NCI-H2171 treated with DMSO at 0.1 percent for 48 hours (cell line): ENCODE measurements around the gene PYURF.
"Not testable (repeated sequence)": the region's sequence is repeated elsewhere in the genome, so short reads cannot be mapped to it uniquely, and the experiment has no call there.

Experiments
- DNase-seq: peaks from one replicate; lab custom pipeline; 2025; lab: John Stamatoyannopoulos, UW

Gene PYURF

GRCh38 chr4:88523325-88524129, at the start of gene PYURF:
PYURF (minus strand) TSS chr4:88523776; CDS start chr4:88523700, 76 bp downstream.
- peak; percentile 74 for DNase-seq

GRCh38 chr4:88570001-88570400, 46.4 kb upstream of the PYURF start:
- no peak for DNase-seq

GRCh38 chr4:88567591-88567990, 44.0 kb upstream of the PYURF start:
- DNase-seq = no peak

GRCh38 chr4:88549815-88550214, 26.2 kb upstream of the PYURF start:
- DNase-seq = no peak

GRCh38 chr4:88539322-88540068, 15.9 kb upstream of the PYURF start:
- DNase-seq = not testable (repeated sequence)

- DNase-seq = no peak
Observed at GRCh38 chr4:88537709-88538108, 14.1 kb upstream of the PYURF start.

GRCh38 chr4:88535090-88535755, 11.6 kb upstream of the PYURF start:
- DNase-seq = no peak

GRCh38 chr4:88533937-88534750, 10.6 kb upstream of the PYURF start:
- DNase-seq = no peak

GRCh38 chr4:88533088-88533790, 9.7 kb upstream of the PYURF start:
- DNase-seq = no peak

GRCh38 chr4:88531549-88531948, 8.0 kb upstream of the PYURF start:
- DNase-seq = no peak

GRCh38 chr4:88528861-88529260, 5.3 kb upstream of the PYURF start:
- DNase-seq = no peak

GRCh38 chr4:88527787-88528186, 4.2 kb upstream of the PYURF start:
- DNase-seq = no peak

- no peak for DNase-seq
Observed at GRCh38 chr4:88526221-88526815, 2.7 kb upstream of the PYURF start.

- DNase-seq = no peak
Observed at GRCh38 chr4:88524171-88524570, 595 bp upstream of the PYURF start.

- no peak for DNase-seq
Observed at GRCh38 chr4:88522702-88523324, 763 bp downstream of the PYURF start.

GRCh38 chr4:88518911-88519310, 4.7 kb downstream of the PYURF start:
- no peak for DNase-seq

GRCh38 chr4:88517825-88518224, 5.8 kb downstream of the PYURF start:
- DNase-seq = no peak

GRCh38 chr4:88516746-88517145, 6.8 kb downstream of the PYURF start:
- DNase-seq = no peak

- DNase-seq = no peak
Observed at GRCh38 chr4:88514557-88515511, 8.7 kb downstream of the PYURF start.
